Forelimb muscle (tissue), 1 donor: ENCODE results near the gene SPHK2. TPM values are rescaled to one million over a fixed set of nuclear protein-coding genes. Genes with fewer than 3 reads are reported as not detected.
"Not testable (repeated sequence)": the region's sequence is repeated elsewhere in the genome, so short reads cannot be mapped to it uniquely, and the experiment has no call there.

Source experiments
- DNase-seq: peaks from one replicate; pipeline ENCODE4 v3.0.0-alpha.2; 2013; ENCODE audit warnings: low read depth
- polyA plus RNA-seq: library from polyadenylated mRNA; unstranded; fragments of 120-200 nt; gene quantifications from one replicate; pipeline ENCODE4 v1.2.1, GENCODE V29; 2013; ENCODE audit not compliant: insufficient read length

The SPHK2 gene
- polyA plus RNA-seq, 1 donor = 9.0 TPM

DNA sequence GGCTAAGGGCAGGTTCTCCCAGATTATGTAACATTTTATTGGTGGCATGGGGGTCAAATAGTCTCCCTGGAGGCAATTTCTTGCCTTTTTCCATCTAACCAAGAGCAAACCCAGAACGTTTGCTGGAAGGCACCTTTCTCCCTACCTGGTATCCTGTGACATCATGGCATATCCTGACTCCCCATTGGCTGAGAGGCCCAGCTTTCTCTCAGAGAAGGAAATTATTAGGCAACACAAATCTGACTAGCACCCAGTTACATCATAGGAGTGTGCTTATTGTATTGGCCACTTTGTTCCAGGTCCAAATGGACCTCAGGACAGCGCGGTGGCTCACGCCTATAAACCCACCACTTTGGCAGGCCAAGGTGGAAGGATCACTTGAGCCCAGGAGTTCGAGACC, 40.5 kb downstream of the SPHK2 start:
- no peak for DNase-seq

DNA sequence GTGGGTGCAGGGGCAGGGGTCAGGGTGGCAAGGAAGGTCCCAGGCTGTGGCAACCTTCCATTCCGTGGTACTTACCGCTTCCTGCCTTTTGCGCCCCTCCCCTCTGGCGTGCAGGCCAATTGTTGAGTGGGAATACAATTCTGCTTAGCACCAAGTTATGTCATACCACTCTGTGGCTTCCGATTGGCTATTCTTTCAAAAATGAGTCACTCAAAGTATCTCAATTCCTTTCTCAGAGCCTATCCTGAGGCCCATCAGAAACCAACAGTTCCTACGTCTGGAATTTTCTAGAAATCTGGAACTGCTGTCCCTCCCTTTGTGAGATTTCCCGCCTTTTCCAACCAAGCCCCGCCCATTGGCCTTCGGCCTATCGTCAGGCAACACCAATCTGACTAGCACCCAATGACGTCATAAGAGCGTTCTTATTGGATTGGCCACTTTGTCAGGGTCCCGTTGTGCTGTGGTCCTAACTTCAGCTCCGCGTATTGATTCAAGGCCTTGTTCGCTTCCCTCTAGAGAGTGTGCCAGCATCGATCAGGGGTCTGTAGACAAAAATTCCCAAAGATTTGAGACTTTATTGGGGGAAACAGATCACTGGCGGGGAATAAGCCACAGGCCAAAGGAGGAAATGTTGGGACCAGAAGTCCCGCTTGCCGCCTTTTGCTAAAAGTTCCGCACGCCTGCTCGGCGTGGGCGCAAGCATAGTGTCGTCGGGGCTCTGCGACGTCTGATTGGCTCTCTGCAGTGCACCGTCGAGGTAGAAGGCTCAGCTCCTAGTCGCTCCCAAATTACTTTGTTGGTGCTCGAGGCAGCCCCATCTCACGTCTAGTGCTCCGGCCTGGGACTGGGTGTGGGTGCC, 41.8 kb downstream of the SPHK2 start:
- DNase-seq = peak; percentile 46

DNA sequence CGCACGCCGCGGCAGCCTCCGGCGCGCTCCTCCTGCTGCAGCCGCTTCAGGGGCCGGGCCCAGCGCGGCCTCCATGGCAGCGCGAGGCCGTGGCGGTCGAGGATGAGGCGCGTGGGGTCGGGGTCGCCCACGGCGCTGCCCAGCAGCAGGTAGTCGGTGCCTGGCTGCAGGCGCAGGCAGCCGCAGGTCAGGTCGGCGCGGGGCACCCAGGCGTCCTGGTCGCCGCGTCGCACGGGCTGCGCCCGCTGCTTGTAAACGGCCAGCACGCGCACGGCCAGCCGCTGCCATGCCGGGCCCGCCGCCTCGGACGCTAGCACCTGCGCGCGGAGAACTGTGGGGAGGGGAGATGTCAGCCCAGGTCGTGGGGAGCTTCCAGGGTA, 42.4 kb downstream of the SPHK2 start:
- DNase-seq = no peak

DNA sequence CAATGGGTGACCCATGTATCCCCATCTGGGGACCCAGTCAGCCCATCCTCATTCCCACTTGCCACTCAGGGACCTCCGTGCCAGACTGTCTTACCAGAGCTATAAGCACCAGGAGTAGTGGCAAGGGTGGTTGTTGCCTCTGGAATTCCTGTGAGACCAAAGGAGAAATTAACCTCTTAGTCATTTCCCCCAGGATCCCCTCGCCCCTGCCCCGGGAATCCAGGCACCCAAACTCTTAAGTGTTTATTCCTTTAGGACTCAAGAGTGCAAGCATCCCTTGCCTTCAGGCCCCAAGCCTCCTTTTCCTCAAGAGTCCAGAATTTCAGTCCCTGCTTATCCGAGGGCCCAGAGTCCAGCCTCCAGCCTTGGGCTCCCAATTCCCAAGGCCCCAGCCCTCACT, 44.4 kb downstream of the SPHK2 start:
- DNase-seq = no peak

DNA sequence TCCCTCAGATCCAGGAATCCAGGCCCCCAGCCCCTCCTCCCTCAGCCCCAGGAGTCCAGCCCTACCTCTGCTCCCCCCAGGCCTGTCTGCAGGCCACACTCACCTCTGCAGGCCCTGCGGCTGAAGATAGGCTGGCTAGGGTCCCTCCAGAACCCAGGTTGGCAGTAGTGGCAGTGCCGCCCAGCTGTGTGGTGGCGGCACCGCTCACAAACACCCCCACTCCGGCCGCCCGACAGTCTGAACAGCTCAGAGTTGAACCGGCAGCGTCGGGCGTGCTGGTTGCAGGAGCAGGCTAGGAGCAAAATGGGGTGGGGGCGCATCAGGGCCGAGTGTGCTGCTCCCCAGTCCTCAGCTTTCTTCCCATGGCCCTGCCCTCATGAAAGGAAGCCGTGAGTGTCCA, 45.2 kb downstream of the SPHK2 start:
- DNase-seq = no peak

DNA sequence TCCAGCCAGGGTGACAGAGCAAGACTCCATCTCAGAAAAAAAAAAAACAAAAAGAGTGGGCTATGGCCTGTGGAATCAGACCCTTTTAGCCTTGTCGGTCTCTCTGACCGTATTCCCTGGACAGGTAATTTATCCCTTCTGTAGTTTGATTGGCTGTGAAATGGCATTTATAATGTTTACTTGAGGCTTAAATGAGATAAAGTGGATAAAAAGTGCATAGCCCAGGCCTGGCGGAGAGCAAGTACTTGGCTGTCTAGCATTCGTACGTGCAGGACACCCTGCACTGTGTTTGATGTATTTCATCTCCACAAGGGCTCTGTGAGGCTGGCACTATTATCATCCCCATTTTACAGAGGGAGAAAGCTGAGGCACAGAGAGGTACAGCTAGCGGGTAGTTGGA, 46.5 kb downstream of the SPHK2 start:
- DNase-seq = no peak

DNA sequence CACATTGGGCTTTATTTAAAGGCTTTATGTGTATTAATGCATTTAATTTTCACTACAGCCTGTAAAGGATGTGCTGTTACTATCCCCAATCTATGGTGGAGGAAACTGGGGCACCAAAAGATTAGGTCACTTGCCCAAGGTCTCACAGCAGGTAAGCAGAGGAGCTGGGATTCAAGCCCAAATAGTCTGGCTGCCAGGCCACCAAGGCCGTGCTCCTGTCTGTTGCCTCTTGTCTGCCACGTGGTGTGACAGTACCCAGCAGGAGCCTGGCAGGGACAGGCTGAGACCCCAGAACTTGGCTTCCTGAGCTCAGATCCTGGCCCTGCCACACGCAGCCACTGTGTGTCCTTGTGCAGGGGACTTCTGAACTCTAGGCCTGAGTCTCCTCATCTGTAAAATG, 49.0 kb downstream of the SPHK2 start:
- no peak for DNase-seq

DNA sequence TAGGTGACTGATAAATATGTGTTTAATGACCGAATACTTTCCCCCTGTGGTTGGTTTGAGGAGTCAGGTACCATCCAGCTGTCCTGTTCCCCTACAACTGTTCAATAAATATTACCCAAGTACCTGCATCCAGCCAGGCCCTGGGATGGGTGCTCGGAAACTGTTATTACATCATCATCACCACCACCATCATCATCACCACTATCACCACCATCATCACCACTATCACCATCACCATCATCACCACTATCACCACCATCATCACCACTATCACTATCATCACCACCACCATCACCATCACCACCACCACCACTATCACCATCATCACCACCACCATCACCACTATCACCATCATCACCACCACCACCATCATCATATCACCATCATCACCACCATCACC, 49.5 kb downstream of the SPHK2 start:
- no peak for DNase-seq

DNA sequence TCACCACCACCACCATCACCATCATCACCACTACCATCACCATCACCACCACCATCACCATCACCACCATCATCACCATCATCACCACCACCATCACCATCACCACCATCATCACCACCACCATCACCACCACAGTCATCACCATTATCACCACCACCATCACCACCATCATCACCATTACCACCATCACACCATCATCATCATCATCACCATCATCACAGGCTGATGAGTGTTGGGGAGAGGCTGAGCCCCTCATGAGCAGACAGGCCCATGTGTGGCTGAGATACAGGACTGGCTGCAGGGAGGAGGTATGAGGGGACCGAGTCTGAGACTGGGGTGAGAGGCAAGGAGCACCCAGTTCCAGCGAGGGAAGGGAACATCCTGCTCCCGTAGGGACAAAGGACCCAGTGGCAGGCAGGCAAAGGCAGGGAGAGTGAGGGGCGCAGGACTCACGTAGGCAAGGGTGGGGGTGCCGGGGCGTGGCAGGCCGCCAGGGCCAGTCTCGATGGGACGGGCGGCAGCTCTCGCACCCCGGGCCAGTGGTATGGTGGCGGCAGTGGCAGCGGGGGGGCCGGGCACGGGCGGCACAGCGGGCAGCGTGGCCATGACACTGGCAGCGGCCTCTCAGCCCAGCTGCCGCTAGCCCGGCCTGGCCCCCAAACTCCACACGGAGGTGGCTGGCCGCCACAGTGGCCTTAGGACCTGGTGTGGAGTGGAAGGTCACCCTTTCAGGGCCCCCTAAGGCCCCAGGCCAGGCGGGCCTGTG, 50.8 kb downstream of the SPHK2 start:
- DNase-seq = no peak

DNA sequence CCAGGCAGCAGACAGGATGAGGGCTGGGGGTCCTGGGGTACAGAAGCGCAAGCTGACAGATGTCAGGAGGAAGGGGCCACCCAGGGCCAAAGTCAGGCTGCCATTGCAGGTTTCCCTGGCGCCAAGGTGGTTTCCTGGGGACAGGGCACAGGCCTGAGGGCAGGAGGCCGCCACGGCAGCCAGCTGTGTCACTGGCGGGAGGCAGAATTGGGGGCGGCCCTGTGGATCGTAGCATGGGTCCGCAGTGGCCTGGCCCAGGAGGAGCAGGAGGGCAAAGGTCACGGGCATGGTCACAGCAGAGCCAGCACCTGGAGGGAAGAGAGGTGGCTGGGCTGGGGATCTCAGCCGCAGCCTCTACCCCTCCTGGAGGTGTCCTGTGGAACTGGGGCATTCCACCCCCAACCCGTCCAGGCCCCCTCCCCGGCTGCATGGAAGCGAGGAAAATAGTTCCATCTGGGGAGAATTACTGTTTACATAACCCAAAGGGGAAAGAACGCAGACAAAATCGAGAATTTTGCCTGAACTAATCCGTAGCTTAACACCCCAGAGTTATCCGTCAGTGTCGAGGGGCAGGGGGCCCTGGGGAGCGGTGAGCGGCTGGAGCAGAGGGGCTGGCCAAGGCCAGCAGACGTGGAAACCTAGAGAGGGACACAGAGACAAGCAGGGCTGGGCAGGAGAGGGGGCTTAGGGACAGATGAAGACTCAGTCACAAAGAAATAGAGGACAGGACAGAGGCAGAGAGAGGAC, 51.6 kb downstream of the SPHK2 start:
- no peak for DNase-seq

DNA sequence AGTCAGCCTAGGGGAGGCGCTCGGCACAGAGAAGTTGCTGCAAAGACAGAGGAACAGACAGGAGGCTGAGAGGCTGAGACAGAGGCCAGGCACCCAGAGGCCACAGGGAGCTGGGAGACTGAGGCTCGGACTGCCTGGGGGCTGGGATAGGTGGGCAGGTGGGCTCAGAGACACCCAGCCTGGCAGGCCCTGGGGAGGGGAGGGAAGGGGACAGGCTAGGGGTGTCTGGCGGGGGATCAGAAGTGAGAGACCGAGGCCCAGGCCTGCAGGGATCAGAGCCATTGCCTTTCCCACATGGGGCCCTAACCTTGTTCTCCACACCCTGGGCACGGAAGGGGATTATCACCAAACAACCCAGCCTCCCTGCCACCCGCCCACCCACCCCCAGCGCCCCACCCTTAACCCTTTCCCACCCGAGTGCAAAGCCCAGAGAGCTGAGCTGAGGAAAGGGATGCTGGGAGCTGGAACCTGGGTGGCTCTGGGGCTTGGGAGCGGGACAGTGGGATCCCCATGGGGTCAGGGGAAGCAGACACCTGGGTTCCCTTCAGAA, 52.2 kb downstream of the SPHK2 start:
- no peak for DNase-seq

DNA sequence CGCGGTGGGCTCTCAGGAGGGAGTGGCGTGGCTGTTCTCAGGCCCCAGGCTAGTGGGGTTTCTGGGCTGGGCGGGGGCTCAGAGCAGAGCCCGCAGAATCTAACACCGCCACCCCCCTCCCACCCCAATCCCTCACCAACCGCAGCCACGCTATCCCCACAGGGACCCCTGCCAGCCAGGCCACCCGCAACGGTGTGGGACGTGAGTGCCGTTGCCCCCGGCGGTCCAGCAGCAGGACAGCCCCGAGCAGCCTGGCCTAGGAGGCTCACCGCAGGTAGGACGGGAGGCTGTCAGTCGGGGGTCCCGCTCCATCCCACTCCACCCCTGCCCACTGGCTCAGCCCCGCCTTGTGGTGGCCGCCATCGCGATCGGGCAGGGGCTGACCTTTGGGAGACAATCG, 53.7 kb downstream of the SPHK2 start, which contains the start of gene NTN5:
Gene NTN5 (minus strand): TSS at position 24 of the 400 bp plus-strand sequence. CDS start 2,031 bp downstream, outside the sequence.
- no peak for DNase-seq

DNA sequence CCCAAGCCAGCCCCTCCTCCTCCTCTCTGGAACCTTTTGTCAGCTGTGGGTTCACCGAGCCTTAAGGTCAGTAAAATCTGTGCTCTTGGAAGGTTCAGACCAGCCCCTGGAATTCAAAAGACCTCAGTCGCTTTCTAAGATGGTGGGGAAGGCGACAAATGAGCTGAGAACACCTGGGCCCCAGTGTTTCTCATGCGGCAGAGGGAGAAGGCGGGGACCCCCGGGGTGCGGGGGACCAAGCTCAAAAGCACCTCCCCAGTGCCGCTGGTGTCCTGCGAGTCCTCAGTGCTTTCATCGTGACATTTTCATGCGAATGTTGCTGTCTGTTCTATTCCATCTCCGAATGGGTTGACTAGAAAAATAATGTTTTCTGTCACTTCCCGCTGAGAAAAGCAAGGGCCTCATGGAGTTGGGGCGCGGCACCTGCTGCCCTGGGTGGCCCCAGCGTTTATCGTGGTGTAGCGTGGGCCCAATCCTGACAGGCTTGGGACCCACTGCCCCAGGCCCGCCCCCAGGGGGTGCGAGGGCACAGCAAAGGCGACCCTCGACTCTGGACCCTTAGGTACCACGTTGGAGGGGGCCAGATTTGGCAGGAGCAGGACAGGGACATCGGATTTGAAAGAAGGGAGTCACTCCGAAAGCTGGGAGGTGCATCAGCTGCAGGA, 54.3 kb downstream of the SPHK2 start:
- no peak for DNase-seq

DNA sequence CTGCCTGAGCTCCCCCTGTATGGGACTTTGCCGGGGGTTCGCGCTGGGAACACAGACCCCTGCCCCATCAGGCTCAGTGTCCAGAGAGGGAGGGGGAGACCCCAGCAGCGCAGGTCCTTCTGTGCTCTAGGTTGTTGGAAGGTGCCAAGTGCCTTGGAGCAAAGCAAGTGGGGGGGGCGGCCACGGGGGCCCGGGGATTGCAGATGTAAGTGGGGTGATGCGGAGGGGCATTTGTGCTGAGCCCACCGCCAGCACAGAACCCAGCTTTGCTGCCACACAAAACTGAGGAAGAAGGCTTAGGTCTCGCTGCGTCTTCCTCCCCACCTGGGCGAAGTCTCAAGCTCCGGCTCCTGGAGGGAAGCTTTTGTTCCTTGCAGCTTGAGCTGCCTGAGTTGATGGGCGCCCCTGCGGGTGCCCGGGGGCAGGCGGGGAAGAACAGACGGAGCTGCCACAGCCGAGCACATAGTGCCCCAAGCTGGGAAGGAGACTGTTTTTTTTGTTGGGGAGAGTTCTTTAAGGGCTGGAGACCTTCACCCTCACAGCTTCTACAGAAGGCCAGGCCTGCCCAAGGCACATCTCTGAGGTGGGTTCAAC, 55.0 kb downstream of the SPHK2 start:
- no peak for DNase-seq

DNA sequence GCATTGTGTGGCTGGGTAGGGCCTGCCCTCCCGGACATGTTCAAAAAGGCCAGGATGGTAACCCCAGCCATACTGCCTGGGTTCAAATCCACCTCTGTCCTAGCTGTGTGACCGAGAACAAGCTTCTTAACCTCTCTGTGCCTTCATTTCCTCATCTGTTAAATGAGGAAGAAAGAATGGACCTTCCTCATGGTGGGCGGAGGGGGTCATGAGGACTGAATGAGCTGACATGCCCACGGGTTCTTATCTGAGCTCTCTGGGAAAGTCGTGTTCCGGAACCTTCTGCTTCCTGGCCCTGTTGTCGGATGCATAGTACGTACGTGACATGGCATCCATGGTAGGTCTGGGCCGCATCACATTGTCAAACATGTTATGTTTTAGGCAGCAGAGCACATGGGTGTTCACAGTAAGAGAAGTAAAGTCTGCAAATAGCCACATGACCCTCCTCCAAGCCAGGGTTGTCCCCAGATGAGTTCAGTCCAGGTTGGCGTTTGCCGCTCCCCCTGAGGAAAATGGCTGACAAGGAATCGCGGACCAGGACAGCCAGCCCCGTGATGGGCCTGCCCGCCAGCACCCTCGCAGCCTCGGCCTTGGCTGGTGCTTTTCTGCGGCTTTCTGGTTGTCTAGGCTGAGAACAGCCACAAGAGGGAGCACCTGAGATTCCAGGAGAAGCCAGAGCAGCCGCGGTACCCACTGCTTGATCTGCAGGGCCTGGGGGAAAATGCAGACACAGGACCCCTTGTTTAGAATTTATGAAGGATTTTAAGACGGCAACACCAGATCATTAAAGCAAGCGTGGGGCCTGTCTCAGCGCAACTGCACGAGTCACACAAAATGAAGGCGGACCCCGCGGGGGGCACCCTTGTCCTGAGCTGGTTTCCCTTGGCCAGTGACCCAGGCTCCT, 55.9 kb downstream of the SPHK2 start:
- peak; percentile 62 for DNase-seq

DNA sequence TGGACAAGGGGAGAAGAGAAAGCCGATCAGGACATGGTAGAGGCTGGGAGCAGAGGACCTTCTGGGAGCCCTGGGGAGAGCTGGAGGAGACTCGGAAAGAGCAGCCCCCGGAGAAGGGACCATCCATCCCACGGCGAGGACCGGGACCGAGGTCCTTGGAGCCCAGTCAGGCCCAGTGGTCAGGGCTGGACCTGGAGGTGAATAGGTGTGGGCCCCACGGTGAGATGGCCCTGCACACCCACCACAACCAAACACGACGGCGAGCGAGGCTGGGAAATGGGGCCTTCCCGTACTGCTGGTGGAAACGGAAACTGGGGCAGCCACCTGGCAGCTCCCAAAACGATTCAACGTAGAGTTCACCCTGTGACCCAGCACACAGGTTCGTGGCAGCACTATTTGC, 57.2 kb downstream of the SPHK2 start:
- no peak for DNase-seq

DNA sequence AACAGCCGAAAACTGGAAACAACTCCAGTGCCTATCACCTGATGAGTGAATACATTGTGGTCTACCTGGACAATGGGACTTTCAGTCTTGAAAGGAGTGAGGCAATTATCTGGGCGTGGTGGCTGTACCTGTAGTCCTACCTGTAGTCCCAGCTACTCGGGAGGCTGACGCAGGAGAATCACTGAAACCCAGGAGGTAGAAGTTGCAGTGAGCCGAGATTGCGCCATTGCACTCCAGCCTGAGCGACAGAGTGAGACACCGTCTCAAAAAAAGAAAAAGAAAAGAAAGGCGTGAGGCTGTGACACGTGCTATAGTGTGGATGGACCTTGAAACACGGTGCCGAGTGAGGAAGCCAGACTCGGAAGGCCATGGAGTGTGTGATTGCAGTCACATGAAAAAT, 57.6 kb downstream of the SPHK2 start:
- DNase-seq = no peak

DNA sequence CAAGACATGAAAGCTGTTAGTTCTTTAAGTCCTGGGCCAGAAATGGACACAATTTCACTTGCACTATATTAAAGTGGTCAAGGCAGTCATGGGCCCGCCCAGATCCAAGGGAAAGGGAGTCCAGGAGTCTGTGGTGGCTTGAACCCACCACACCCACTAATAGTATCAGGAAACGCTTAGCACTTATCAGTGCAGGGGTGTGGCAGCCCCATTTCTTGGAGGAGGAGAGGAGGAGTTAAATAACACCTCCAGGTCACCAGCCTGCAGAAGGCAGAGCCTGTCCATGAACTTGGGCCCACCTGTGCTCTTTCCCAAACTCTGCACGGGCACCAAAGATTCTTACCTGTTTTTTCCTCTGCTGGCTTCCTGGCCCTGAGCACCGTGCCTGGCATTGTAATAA, 58.9 kb downstream of the SPHK2 start:
- DNase-seq = no peak

DNA sequence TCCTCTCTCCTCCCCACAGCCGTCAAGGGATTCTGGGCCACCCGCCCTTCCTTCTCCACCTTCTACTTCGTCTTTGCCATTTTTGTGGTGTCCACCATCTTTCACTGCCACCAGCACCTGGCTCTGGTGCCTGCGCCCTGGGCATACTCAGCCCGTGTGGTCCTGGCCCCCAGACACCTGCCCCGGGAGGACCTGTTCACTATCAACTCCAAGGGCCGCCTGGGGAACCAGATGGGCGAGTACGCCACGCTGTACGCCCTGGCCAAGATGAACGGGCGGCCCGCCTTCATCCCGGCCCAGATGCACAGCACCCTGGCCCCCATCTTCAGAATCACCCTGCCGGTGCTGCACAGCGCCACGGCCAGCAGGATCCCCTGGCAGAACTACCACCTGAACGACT, 60.7 kb downstream of the SPHK2 start:
- DNase-seq = not testable (repeated sequence)
